Caco-2 (cell line): ENCODE results near the gene P2RY6. TPM values are rescaled to one million over a fixed set of nuclear protein-coding genes. Genes with fewer than 3 reads are reported as not detected.

Experiments used
- BruUV-seq: library from RNA; stranded (reverse); fragments of 400-500 nt; replicated peaks from 2 replicates; lab custom pipeline; 2021; lab: Mats Ljungman, UMichigan
- CTCF ChIA-PET: fragments of 300-600 bp; sonication (Branson Sonifier 250); formaldehyde crosslinking; loops from one replicate; lab custom pipeline; 2022; ENCODE audit warnings: antibody characterized with exemption; lab: Charles Lee
- POLR2A ChIA-PET: fragments of 300-600 bp; sonication (Branson Sonifier 250); formaldehyde crosslinking; loops from one replicate; lab custom pipeline; 2022; ENCODE audit warnings: antibody characterized with exemption; lab: Charles Lee
- DNase-seq, 2 experiments: peaks; one replicate each; pipeline versions ENCODE4 v3.0.0 to v3.0.0-alpha.2; 2020 to 2022
- H3K27me3 ChIP-seq: replicated peaks from 2 replicates; pipeline ENCODE4 v1.6.0; 2011; ENCODE audit warnings: low read length; ENCODE audit not compliant: control insufficient read depth, insufficient read depth
- H3K36me3 ChIP-seq: 2 replicates; pipeline ENCODE4 v1.5.1; 2011; ENCODE audit warnings: low read length; ENCODE audit not compliant: control insufficient read depth, insufficient read depth
- H3K4me1 ChIP-seq: fragments of 250-450 bp; sonication (Bioruptor Pico); 2 replicates; pipeline ENCODE4 v1.5.1; 2020; ENCODE audit warnings: mild to moderate bottlenecking
- H3K4me3 ChIP-seq: 2 replicates; pipeline ENCODE4 v1.5.1; 2011; ENCODE audit warnings: low read depth, mild to moderate bottlenecking, control low read depth, low read length
- H3K9me3 ChIP-seq: fragments of 250-450 bp; sonication (Bioruptor Pico); 2 replicates; pipeline ENCODE4 v1.5.1; 2020; ENCODE audit warnings: mild to moderate bottlenecking, moderate library complexity
- H3K27ac Mint-ChIP-seq: one replicate; pipeline ENCODE4 v1.8.0; 2022; ENCODE audit warnings: mixed read lengths; ENCODE audit not compliant: unreplicated experiment
- H3K27me3 Mint-ChIP-seq: one replicate; pipeline ENCODE4 v1.8.0; 2022; ENCODE audit warnings: mixed read lengths; ENCODE audit not compliant: insufficient read depth, unreplicated experiment
- H3K36me3 Mint-ChIP-seq: one replicate; pipeline ENCODE4 v1.8.0; 2022; ENCODE audit warnings: mild to moderate bottlenecking, mixed read lengths; ENCODE audit not compliant: insufficient read depth, unreplicated experiment
- H3K4me1 Mint-ChIP-seq: one replicate; pipeline ENCODE4 v1.8.0; 2022; ENCODE audit warnings: low read depth, mixed read lengths; ENCODE audit not compliant: unreplicated experiment
- H3K4me3 Mint-ChIP-seq: one replicate; pipeline ENCODE4 v1.8.0; 2022; ENCODE audit warnings: mild to moderate bottlenecking, moderate library complexity, mixed read lengths; ENCODE audit not compliant: unreplicated experiment
- H3K9me3 Mint-ChIP-seq: one replicate; pipeline ENCODE4 v1.8.0; 2022; ENCODE audit warnings: mixed read lengths; ENCODE audit not compliant: unreplicated experiment
- CTCF ChIP-seq, 2 experiments: fragments of 200-600 bp in 1 of 2; IDR thresholded peaks; 1 replicate in 1 of 2; 2 replicates in 1 of 2; pipeline versions ENCODE4 v1.5.1 to v1.8.0; 2011 to 2022; ENCODE audit warnings: antibody characterized with exemption in 1 of 2, control low read depth in 1 of 2, inconsistent platforms in 1 of 2, low read depth in 1 of 2, low read length in 1 of 2, mild to moderate bottlenecking in 1 of 2, moderate library complexity in 1 of 2; ENCODE audit not compliant: insufficient read depth in 1 of 2, severe bottlenecking in 1 of 2, unreplicated experiment in 1 of 2
- intact Hi-C: fragments of 100-400 bp; cut with micrococcal nuclease; formaldehyde crosslinking; loops from one replicate; pipeline ENCODE4 v1.10.0; 2022; ENCODE audit not compliant: unreplicated experiment
- total RNA-seq: library from RNA; stranded (reverse); gene quantifications from 2 replicates; pipeline ENCODE4 v1.2.3, GENCODE V29; 2022

The P2RY6 gene
- total RNA-seq, 1 experiment from 2014 or later, result 55.7 TPM

- DNase-seq, result peak in 1 of 2 experiments; percentile 39
- Mint-ChIP-seq H3K9me3 (no peaks in the 10 kb centered on the region), H3K27ac (peak overlapping the region; percentile 5), H3K36me3 (peaks cover 79% of the 10 kb centered on the region), H3K4me3 (no peak overlapping the region), H3K27me3 (no peaks in the 10 kb centered on the region), H3K4me1 (peaks cover 51% of the 10 kb centered on the region)
- ChIA-PET CTCF (interaction anchor here (0.7 to 1.3 kb wide), 3 partner anchors 9 to 449 kb away, joined by 3 to 4 read pairs (median 4); no protein-coding TSS in a partner anchor), POLR2A (interaction anchor here (0.6 kb wide), 1 partner anchor 249 kb away, joined by 11 read pairs; no protein-coding TSS in a partner anchor)
- no peak for TF ChIP-seq CTCF (IDR thresholded peaks at IDR 0.05; ENCODE audit: insufficient read depth in 1 of 2, low read depth in 1 of 2, low read length in 1 of 2, severe bottlenecking in 1 of 2, unreplicated experiment in 1 of 2)
- Histone ChIP-seq H3K27me3 (no peaks in the 10 kb centered on the region), H3K36me3 (no peaks in the 10 kb centered on the region; the same call in 1 of the 2 replicates), H3K9me3 (no peaks in the 10 kb centered on the region), H3K4me3 (no peak overlapping the region), H3K4me1 (peaks cover 78% of the 10 kb centered on the region)
- intact Hi-C loops, result no loop called here
- BruUV-seq, result no TSS peak
These were observed 8.5 kb downstream of the P2RY6 start for GRCh38 chr11:73280626-73281025.

GRCh38 chr11:73281201-73281741 lies 9.1 kb downstream of the P2RY6 start:
- Mint-ChIP-seq H3K4me1 (peaks cover 50% of the 10 kb centered on the region), H3K27me3 (no peaks in the 10 kb centered on the region), H3K9me3 (no peaks in the 10 kb centered on the region), H3K4me3 (no peak overlapping the region), H3K27ac (peak overlapping the region; percentile 5), H3K36me3 (peaks cover 72% of the 10 kb centered on the region)
- BruUV-seq, result no TSS peak
- peak in 1 of 2 experiments; percentile 33 for DNase-seq
- intact Hi-C loops, result no loop called here
- Histone ChIP-seq H3K27me3 (no peaks in the 10 kb centered on the region), H3K36me3 (no peaks in the 10 kb centered on the region; the same call in 1 of the 2 replicates), H3K4me3 (no peak overlapping the region), H3K9me3 (no peaks in the 10 kb centered on the region), H3K4me1 (peaks cover 82% of the 10 kb centered on the region)
- TF ChIP-seq CTCF (IDR thresholded peaks at IDR 0.05; ENCODE audit: insufficient read depth in 1 of 2, low read depth in 1 of 2, low read length in 1 of 2, severe bottlenecking in 1 of 2, unreplicated experiment in 1 of 2), result no peak
- ChIA-PET POLR2A (no interaction called here), CTCF (interaction anchor here (1.3 kb wide), 2 partner anchors 8 to 16 kb away, joined by 4 read pairs; no protein-coding TSS in a partner anchor)

- intact Hi-C loops, result no loop called here
- no peak overlapping the region for H3K4me3 Mint-ChIP-seq
- no peaks in the 10 kb centered on the region; the same call in 1 of the 2 replicates for H3K36me3 ChIP-seq
- ChIA-PET CTCF (interaction anchor here (0.7 kb wide), 1 partner anchor 8 kb away, joined by 3 read pairs; no protein-coding TSS in a partner anchor), POLR2A (no interaction called here)
- BruUV-seq, result no TSS peak
- peak overlapping the region; percentile 46 for H3K27ac Mint-ChIP-seq
- H3K9me3 Mint-ChIP-seq, result no peaks in the 10 kb centered on the region
- H3K27me3 Mint-ChIP-seq, result no peaks in the 10 kb centered on the region
- peaks cover 49% of the 10 kb centered on the region for H3K4me1 Mint-ChIP-seq
- no peaks in the 10 kb centered on the region for H3K9me3 ChIP-seq
- peak in 1 of 2 experiments; percentile 53 for DNase-seq
- TF ChIP-seq CTCF (IDR thresholded peaks at IDR 0.05; ENCODE audit: insufficient read depth in 1 of 2, low read depth in 1 of 2, low read length in 1 of 2, severe bottlenecking in 1 of 2, unreplicated experiment in 1 of 2), result no peak
- no peaks in the 10 kb centered on the region for H3K27me3 ChIP-seq
- H3K36me3 Mint-ChIP-seq, result peaks cover 66% of the 10 kb centered on the region
- H3K4me3 ChIP-seq, result no peak overlapping the region
- peaks cover 75% of the 10 kb centered on the region for H3K4me1 ChIP-seq
These were observed 9.9 kb downstream of the P2RY6 start for GRCh38 chr11:73281796-73282660.
